KBM-7 (cell line): ENCODE measurements around the gene NEK1.

Experiments used
- DNase-seq: peaks from one replicate; pipeline ENCODE4 v3.0.0-alpha.2; 2015
- in situ Hi-C: fragments of 300-500 bp; cut with MboI; formaldehyde crosslinking; loops from 2 replicates; pipeline ENCODE4 v1.14.3; 2020; ENCODE audit warnings: low sequenced_read_pairs, low pct_unique_long_range_greater_than_20kb, mixed read lengths

The NEK1 gene

DNA sequence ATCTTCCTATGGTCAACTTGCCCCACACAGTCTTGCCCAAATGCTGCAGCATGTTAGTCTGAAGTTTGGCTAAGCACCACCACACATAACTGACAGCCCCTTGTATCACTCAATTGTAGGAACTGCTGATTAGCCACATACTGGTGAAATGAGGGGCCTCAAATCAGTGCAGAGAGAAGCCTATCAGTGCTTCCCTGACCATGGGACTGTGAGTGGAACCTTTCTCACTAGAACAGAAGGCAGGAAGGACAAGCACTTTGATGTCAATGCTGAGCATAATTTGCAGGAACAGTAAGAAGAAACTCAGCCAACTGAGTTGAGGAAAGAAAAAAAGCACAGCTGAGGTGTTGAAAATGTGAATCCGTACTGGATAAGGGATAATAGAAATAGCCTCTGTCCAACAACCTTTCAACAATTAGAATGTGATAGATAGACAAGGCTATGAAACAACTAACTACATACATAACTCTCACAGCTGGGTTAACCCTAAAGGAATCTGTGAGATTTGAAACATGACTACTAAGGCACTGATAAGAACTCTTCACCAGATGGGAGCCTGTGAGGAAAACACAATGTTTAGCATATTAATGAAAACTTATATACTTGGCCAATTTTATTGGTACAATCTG lies 205.1 kb downstream of the NEK1 start:
- in situ Hi-C loops, result no loop called here
- DNase-seq, result no peak

DNA sequence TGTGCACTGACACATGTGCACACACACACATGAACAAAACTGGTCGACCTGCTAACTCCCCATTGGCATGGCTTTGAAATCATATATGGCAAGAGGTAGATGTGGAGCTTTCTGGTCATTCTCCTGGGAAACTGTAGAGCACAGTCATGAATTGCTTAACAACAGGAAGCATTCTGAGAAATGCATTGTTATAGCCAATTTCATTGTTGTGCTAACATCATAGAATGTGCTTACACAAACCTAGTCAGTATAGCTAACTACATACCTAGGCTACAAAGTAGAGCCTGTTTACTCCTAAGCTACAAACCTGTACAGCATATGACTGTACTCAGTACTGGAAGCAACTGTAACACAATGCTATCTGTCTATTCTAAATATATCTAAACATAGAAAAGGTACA lies 207.4 kb downstream of the NEK1 start:
- DNase-seq, result no peak
- in situ Hi-C loops, result no loop called here

DNA sequence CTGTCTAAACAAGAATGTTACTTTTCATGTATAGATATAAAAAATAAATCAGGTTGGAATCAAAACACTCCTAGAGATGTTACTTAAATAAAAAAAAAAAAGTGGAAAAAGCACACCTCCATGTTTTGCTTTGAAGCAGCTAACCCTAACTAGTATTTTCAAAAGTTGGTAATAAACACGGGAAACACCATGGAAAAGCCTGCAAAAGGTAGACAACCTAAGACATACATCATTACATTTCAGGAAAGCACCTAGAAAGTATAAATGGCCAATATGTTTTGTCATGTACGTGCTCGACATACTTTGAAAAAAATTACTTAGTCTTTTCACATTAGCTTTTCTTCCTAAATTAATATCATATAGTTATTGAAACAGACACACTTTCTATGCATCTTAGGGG lies 211.6 kb downstream of the NEK1 start:
- in situ Hi-C loops, result no loop called here

DNA sequence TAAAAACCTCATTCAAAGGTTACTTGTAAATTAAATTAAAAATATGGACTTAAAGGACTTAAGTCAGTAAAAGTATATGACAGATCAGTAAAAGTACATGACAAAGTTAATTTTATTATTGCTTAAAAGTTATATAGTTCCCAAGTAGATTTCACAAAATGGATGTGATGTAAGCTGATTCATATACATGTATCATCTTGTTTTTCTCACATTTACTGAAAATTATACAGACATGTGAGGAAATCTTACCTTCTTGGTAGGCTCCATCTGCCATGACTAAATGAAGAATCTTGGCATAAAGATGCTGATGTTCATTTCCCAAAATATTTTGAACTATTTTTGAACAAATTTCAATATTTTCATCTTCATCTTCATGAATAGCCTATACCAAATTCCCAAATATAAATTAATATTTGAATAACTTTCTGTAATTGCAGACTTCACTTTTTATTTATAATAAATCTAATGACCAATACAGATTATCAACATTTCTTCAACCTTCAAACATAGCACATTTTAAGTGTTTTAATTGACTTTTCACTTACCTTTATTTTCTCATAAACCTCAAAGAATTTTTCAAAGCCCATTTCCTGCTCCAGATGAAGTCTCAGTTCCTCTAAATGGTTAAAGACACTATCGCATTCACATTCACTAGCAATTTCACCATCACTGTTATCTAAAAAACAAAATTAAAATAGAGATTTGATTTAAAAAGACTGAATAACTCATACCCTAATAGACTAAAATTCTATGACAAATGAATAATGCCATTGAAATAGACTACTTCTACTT lies 212.2 kb downstream of the NEK1 start:
- in situ Hi-C loops, result no loop called here
- DNase-seq, result no peak

More for the DNA sequence above, 211.6 kb downstream of the NEK1 start:
- no peak for DNase-seq

DNA sequence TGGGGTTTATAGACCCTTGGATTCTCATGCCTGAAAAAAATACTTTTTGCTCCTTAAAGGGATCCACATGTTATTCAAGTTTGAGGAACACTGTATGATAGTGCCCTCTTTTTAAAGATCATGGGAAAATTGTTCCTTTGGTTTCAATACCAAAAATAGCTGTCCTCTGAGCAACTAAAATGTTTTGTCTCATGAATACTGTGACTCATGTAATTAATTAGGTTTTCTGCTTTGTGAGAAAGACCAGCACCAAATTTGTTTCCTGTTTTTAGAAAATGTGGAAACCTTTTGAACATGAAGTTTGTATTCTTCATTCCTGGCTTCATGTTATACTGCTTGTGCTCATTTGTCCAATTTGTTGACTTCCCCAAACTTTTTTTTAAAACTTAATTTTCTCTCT lies 214.1 kb downstream of the NEK1 start:
- peak; percentile 41 for DNase-seq

DNA sequence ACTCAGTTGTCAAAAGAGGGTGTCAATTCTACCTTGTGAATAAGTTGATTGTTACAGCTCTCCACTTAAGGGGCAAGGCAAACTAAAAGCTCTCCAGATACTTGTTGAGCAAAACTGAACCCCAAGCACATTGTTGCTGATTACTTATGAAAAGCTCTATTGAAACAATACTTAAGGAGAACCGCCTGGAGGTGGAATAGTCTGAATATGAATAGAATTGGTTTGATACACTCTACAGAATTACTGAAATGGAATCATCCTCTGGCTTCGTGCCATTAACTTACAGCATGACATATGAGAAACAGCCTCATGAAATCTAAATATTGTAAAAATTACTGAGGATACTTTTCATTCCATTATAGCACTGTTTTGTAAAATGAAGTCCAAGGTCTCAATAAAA lies 214.6 kb downstream of the NEK1 start:
- in situ Hi-C loops, result no loop called here
- no peak for DNase-seq

More for the DNA sequence above, 214.1 kb downstream of the NEK1 start:
- in situ Hi-C loops, result no loop called here

DNA sequence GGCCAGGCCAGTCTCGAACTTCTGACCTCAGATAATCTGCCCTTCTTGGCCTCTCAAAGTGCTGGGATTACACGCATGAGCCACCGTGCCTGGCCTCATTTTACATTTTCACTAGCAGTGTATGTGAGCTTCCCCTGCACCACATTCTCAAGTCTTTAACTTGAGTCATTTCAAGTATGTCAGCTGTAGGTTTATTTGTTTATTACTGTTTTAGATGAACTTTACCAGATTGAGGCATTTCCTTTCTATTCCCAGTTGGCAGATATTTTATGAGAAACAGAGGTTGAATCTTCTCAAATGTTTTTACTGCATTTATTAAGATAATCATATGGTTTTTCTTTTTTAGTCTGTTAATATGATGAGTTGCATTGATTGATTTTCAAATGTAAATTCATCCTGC lies 227.0 kb downstream of the NEK1 start:
- in situ Hi-C loops, result no loop called here
- no peak for DNase-seq

DNA sequence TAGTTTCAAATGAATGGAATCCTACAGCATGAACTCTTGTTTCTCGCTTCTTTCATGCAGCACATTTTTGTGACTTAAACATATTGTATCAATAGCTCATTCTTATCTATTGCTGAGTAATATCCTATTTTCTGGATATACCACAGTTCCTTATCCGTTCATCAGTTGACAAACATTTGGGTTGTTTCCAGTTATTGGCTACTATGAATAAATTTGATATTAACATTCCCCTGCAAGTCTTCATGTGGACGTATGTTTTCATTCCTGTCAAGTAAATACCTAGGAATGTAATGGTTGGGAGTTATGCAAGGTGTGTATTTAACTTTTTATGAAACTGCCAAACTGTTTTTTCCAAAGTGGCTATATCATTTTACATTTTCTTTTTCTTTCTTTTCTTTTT lies 227.6 kb downstream of the NEK1 start:
- no peak for DNase-seq
- in situ Hi-C loops, result no loop called here

DNA sequence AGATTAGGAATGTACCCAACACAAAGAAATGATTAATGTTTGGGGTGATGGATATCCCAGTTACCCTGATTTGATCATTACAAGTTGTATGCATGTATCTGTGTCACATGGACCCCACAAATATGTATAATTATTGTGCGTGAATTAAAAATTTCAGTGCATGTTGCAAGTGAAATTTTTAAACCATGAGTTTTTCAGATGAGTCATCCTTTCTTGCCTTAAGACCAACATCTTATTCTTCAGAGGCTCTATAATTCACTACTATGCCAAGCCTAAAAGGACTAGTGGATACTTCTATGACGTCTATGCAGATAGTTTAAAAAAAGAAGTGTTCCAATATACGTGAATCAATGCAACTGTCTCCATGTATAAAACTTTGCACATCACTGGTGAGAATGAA lies 228.7 kb downstream of the NEK1 start:
- no peak for DNase-seq
- in situ Hi-C loops, result no loop called here

DNA sequence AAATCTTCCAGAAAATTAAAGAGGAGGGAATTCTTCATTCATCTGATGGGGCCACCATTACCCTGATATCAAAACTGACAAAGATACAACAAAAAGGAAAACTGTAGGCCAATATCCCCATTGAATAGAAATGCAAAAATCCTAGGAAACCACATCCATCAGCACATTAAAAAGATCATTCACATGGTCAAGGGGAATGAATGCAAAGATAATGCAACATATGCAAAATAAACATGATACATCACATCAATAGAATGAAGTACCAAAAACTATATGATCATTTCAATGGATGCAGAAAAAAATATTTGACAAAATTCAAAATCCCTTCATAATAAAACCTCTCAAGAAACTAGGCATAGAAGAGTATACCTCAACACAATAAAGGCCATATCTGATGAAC lies 232.7 kb downstream of the NEK1 start:
- no peak for DNase-seq
- in situ Hi-C loops, result no loop called here

DNA sequence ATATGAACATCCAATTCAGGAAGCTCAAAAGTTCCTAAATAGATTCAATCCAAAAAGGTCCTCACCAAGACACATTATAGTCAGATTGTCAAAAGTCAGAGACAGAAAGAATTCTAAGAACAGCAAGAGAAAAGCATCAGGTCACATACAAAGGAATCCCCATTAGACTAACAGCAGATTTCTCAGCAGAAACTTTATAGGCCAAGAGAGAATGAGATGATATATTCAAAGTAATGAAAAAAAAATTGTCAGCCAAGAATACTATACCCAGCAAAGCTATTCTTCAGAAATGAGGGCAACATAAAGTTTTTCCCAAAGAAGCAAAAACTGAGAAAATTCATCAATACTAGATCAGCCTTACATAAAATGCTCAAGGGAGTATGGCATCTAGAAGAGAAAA lies 235.0 kb downstream of the NEK1 start:
- no peak for DNase-seq
- in situ Hi-C loops, result no loop called here

DNA sequence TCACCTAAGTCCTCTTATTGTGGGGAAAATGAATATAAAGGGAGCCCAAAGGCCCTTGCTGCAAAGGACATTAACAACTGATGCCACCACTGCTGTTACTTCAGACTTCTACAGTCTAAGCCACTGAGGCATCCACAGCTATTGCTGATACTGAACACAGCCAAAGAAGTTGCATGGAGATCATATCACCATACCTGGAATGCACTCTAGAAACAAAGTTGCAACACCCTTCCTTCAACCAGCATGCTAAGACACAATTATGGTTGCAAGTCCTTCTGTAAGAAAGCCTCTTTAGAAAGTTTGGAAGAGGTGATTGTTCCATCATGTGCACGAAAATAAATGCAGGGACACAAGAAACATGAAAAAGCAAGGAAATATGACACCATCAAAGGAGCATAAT lies 236.0 kb downstream of the NEK1 start:
- in situ Hi-C loops, result no loop called here
- DNase-seq, result no peak

DNA sequence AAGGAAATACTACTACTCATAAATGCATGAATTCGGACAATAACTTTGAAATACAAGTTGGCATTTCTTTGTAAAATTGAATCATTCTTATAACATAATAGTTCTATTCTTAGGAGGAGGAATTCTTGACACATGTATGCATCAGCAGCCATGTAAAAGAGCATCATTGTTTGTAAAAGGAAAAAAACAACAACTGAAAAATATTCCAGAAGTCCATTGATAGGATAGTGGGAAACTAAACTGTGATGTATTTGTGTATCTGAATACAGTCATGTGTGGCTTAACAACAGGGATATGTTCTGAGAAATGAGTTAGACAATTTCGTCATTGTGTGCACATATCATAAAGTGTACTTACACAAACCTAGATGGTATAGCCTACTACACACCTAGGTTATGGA lies 239.6 kb downstream of the NEK1 start:
- no peak for DNase-seq
- in situ Hi-C loops, result no loop called here

DNA sequence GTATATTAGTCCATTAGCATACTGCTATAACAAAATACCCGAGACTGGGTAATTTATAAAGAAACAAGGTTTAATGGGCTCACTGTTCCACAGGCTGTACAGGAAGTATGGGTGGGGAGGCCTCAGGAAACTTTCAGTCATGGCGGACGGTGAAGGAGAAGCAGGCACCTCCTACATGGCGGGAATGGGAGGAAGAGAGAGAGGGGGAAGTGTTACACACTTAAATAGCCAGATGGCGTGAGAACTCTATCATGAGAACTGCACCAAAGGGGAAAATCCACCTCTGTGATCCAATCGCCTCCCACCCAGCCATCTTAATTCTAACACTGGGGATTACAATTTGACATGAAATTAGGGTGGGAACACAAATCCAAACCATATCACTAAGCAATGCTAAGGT lies 242.7 kb downstream of the NEK1 start:
- in situ Hi-C loops, result no loop called here

DNA sequence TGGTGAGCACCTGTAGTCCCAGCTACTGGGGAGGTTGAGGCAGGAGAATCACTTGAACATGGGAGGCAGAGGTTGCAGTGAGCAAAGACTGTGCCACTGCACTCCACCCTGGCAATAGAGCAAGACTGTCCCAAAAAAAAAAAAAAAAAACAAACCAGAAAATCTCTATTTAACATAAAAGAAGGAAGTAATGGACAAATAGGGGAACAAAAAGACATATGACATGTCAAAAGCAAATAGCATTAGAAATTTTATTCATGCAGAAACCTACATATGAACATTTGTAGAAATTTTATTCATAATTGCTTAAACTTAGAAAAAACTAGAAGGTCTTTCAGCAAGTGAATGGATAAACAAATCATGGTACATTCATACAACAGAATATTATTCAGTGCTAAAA lies 244.6 kb downstream of the NEK1 start:
- DNase-seq, result peak; percentile 16
- in situ Hi-C loops, result no loop called here

More for the DNA sequence above, 242.7 kb downstream of the NEK1 start:
- DNase-seq, result peak; percentile 30

DNA sequence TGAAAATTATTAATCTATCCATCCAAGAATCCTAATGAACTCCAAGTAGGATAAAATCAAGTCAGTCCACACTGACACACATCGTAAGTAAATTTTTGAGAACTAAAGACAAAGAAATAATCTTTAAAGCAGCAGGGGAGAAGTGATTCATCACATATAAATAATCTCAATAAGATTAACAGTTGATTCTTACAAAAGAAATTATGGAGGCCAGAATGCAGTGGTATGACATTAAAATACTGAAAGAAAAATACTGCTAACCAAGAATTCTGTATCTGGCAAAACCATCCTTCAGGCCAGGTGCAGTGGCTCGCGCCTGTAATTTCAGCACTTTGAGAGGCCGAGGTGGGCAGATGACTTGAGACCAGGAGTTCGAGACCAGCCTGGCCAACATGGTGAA lies 245.6 kb downstream of the NEK1 start:
- DNase-seq, result no peak
- in situ Hi-C loops, result no loop called here

DNA sequence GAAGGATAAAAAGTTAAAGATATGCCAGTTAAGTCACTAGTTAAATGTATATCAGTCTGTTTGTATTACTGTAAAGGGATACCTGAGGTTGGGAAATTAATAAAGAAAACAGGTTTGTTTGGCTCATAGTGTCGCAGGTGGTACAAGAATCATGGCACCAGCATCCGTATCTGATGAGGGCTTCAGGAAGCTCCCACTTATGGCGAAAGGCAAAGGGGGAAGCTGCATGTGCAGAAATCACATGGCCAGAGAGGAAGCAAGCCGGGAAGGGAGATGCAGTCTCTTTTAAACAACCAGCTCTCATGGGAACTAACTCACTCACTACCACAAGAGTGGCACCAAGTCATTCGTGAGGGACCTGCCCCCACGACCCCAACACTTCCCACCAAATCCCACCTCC lies 249.8 kb downstream of the NEK1 start:
- DNase-seq, result peak; percentile 27
- in situ Hi-C loops, result no loop called here

DNA sequence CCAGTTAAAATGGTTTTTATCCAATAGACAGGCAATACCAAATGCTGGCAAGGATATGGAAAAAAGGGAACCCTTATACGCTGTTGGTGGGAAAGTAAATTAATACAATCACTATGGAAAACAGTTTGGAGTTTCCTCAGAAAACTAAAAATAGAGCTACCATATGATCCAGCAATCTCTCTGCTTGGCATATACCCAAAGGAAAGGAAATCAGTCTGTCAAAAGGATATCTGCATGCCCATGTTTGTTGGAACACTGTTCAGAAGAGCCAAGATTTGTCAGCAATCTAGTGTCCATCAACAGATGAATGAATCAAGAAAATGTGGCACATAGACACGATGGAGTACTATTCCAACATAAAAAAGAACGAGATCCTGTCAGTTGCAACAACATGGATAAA lies 250.6 kb downstream of the NEK1 start:
- in situ Hi-C loops, result no loop called here
- DNase-seq, result no peak

DNA sequence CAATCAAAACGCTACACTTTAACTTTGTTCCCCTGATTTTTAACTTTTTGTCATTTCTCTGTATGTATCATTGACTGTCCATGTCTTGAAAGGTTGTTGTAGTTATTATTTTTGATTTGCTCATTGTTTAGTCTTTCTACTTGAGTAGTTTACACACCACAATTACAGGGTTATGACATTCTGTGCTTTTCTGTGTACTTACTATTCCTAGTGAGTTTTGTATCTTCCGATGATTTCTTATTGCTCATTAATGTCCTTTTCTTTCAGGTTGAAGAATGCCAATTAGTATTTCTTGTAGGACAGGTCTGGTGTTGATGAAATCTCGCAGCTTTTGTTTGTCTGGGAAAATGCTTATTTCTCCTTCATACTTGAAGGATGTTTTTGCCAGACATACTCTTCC lies 252.4 kb downstream of the NEK1 start:
- in situ Hi-C loops, result no loop called here

DNA sequence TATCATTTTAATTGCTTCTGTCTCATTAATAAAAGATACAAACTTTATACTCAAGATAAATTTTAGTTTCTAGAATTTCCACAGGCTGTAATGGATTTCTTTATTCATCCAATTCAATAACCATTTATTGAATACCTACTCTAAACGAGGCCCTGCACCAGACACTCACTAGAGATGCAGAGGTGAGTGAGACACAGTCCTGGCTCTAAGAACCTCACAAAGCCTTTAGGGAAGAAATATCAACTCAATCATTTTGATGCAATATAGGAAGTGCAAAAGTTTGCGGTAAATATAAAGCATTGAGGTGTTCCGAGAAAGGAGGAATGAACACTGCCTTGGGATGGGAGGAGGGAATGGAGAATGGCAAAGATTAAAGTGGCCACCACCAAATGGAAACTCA lies 260.0 kb downstream of the NEK1 start:
- in situ Hi-C loops, result no loop called here
- DNase-seq, result no peak

More for the DNA sequence above, 252.4 kb downstream of the NEK1 start:
- DNase-seq, result no peak

DNA sequence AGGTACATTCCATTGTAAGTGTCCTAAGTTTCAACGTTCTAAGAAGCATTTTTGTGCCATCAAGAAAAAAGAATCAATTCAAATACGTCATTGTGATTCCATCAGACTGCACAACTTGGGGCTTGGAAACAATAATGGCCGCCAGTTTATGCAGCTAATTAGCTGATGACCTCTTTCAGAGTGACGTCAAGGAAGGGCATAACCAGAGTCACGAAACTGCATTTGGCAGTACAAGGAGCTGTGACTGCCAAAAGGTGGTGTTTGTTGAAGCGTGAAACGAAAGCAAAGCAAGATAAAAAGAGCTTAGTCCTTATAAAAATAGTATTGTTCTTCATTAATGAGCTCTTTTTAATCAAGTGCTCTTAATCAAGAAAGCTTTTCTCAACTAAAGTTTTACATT lies 260.5 kb downstream of the NEK1 start:
- no peak for DNase-seq

More for the DNA sequence above, 260.5 kb downstream of the NEK1 start:
- in situ Hi-C loops, result no loop called here
